Measurements from ENCODE around the gene OSBPL7.

GRCh38 chr17:47821031-47821423 lies 567 bp downstream of the OSBPL7 start:
- no peak for TF ChIP-seq POLR2A (IDR thresholded peaks at IDR 0.05)
- no peak for TF ChIP-seq POLR2AphosphoS5 (IDR thresholded peaks at IDR 0.05)
- no peak for TF ChIP-seq CTCF (IDR thresholded peaks at IDR 0.05)

Measured in gastroesophageal sphincter (tissue), 3 donors.